ENCODE measurements around the gene MAP2K4. TPM values are rescaled to one million over a fixed set of nuclear protein-coding genes. Genes with fewer than 3 reads are reported as not detected.

Gene MAP2K4
- total and polyA plus RNA-seq, 2 of the 8 experiments (the other 6 are each of a cell fraction or from before 2014, with no cell fraction given): 14.2 to 37.3 TPM

- TF ChIP-seq HDAC6 (IDR thresholded peaks at IDR 0.05; ENCODE audit: low read depth, low read length): no peak
- TF ChIP-seq NRF1 (IDR thresholded peaks at IDR 0.05; ENCODE audit: low read depth, low read length): no peak
- no peak for TF ChIP-seq BCL11A (IDR thresholded peaks at IDR 0.05; ENCODE audit: low read depth in 2 of 2, low read length in 2 of 2)
- no peak for TF ChIP-seq BRCA1 (IDR thresholded peaks at IDR 0.05; ENCODE audit: low read depth, low read length)
These were observed 167.0 kb downstream of the MAP2K4 start (continued) for GRCh38 chr17:12187658-12188057.
